SK-N-SH treated with all-trans-retinoic acid at 6 μM for 48 hours (cell line): ENCODE data around the gene OR2B6.

ENCODE experiments used
- ARNTL ChIP-seq: fragments of 450-650 bp; formaldehyde crosslinking; IDR thresholded peaks from 2 replicates; pipeline ENCODE4 v1.5.0; 2020; ENCODE audit warnings: low read depth, mild to moderate bottlenecking, moderate library complexity, borderline replicate concordance
- BACH2 ChIP-seq: fragments of 250-450 bp; sonication (Bioruptor Pico); IDR thresholded peaks from 2 replicates; pipeline ENCODE4 v1.9.0; 2021; ENCODE audit warnings: mild to moderate bottlenecking, borderline replicate concordance
- CSDC2 ChIP-seq: fragments of 250-450 bp; sonication (Bioruptor Pico); IDR thresholded peaks from 2 replicates; pipeline ENCODE4 v1.5.0; 2020; ENCODE audit warnings: mild to moderate bottlenecking, moderate library complexity
- GLIS3 ChIP-seq: fragments of 250-450 bp; sonication (Bioruptor Pico); IDR thresholded peaks from 2 replicates; pipeline ENCODE4 v1.5.0; 2020; ENCODE audit warnings: mild to moderate bottlenecking, moderate library complexity
- PPARA ChIP-seq: fragments of 250-450 bp; sonication (Bioruptor Pico); IDR thresholded peaks from 2 replicates; pipeline ENCODE4 v1.5.0; 2020; ENCODE audit warnings: mild to moderate bottlenecking, borderline replicate concordance
- TCF4 ChIP-seq: fragments of 250-450 bp; sonication (Bioruptor Pico); IDR thresholded peaks from 2 replicates; pipeline ENCODE4 v1.8.0; 2021; ENCODE audit warnings: mild to moderate bottlenecking, moderate library complexity, borderline replicate concordance
- TOX ChIP-seq: fragments of 250-450 bp; sonication (Bioruptor Pico); IDR thresholded peaks from 2 replicates; pipeline ENCODE4 v1.8.0; 2021; ENCODE audit warnings: mild to moderate bottlenecking, moderate library complexity, borderline replicate concordance
- ZFP3 ChIP-seq: fragments of 250-450 bp; sonication (Bioruptor Pico); IDR thresholded peaks from 2 replicates; pipeline ENCODE4 v1.5.0; 2020; ENCODE audit warnings: mild to moderate bottlenecking, moderate library complexity
- ZNF565 ChIP-seq: fragments of 450-650 bp; formaldehyde crosslinking; conservative IDR thresholded peaks from 2 replicates; pipeline ENCODE4 v1.5.0; 2020; ENCODE audit warnings: low read depth, mild to moderate bottlenecking, moderate library complexity
- ZNF70 ChIP-seq: fragments of 450-650 bp; formaldehyde crosslinking; IDR thresholded peaks from 2 replicates; pipeline ENCODE4 v1.5.0; 2020; ENCODE audit warnings: mild to moderate bottlenecking, moderate library complexity
- TF ChIP-seq, protein P1 (sequence below): fragments of 250-450 bp; sonication (Bioruptor Pico); IDR thresholded peaks from 2 replicates; pipeline ENCODE4 v1.5.1; 2021; ENCODE audit warnings: mild to moderate bottlenecking, moderate library complexity

DNA sequence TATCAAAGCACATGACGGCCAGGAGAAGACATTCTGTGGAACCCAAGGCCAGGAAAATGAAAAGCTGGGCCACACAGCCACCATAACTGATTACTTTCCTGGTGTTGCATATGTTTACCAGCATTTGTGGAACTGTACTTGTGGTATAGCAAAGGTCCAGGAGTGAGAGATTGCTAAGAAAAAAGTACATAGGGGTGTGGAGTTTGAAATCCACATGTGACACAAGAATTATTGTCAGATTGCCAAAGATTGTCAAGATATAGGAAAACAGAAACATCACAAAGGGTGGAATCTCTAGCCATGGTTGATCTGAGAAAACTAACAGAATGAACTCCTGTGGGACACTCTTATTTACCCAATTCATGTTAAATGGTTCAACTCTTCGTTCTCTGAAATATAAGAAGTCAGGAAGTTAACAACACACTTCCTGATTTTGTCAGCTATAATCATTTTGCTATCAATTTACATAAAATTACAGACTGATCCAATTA, 45.0 kb upstream of the OR2B6 start, which contains the start of gene OR2B2:
- no peak for TF ChIP-seq GLIS3
- no peak for TF ChIP-seq ZNF565
- TF ChIP-seq TCF4 (CRISPR knock-in tag) = no peak
- no peak for TF ChIP-seq CSDC2 (CRISPR knock-in tag)
- TF ChIP-seq PPARA = no peak
- TF ChIP-seq ZFP3 = no peak
- TF ChIP-seq, protein P1, sequence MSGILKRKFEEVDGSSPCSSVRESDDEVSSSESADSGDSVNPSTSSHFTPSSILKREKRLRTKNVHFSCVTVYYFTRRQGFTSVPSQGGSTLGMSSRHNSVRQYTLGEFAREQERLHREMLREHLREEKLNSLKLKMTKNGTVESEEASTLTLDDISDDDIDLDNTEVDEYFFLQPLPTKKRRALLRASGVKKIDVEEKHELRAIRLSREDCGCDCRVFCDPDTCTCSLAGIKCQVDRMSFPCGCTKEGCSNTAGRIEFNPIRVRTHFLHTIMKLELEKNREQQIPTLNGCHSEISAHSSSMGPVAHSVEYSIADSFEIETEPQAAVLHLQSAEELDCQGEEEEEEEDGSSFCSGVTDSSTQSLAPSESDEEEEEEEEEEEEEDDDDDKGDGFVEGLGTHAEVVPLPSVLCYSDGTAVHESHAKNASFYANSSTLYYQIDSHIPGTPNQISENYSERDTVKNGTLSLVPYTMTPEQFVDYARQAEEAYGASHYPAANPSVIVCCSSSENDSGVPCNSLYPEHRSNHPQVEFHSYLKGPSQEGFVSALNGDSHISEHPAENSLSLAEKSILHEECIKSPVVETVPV (CRISPR knock-in tag) = no peak
- TF ChIP-seq TOX (CRISPR knock-in tag) = no peak
- no peak for TF ChIP-seq ZNF70
- no peak for TF ChIP-seq ARNTL (CRISPR knock-in tag)
- TF ChIP-seq BACH2 (CRISPR knock-in tag) = no peak
